D721Med (cell line): ENCODE data around the gene SRBD1.

Experiments used
- DNase-seq: peaks from one replicate; pipeline ENCODE4 v3.0.0; 2011; ENCODE audit warnings: low spot score; ENCODE audit not compliant: insufficient read length
- FAIRE-seq: peaks from 2 replicates; lab custom pipeline; 2011; peaks lifted over from hg19 to GRCh38; lab: Jason Lieb, UNC
- CTCF ChIP-seq: IDR thresholded peaks from 2 replicates; pipeline ENCODE4 v1.5.1; 2012; ENCODE audit warnings: mild to moderate bottlenecking, control low read depth; ENCODE audit not compliant: insufficient read depth; ENCODE audit errors: missing control alignments

The SRBD1 gene

GRCh38 chr2:45344502-45344901, 266.6 kb downstream of the SRBD1 start:
- no peak for TF ChIP-seq CTCF
- no peak for FAIRE-seq

GRCh38 chr2:45344071-45344470, 267.0 kb downstream of the SRBD1 start:
- no peak for TF ChIP-seq CTCF
- FAIRE-seq (no peak), DNase-seq (no peak)

More at GRCh38 chr2:45344502-45344901, 266.6 kb downstream of the SRBD1 start:
- DNase-seq: no peak

- DNase-seq: no peak
- no peak for FAIRE-seq
- no peak for TF ChIP-seq CTCF
These were observed 267.6 kb downstream of the SRBD1 start for GRCh38 chr2:45343251-45344017.

GRCh38 chr2:45340318-45340717, 270.7 kb downstream of the SRBD1 start:
- DNase-seq (no peak), FAIRE-seq (no peak)
- TF ChIP-seq CTCF: no peak

- DNase-seq (no peak), FAIRE-seq (no peak)
- no peak for TF ChIP-seq CTCF
These were observed 271.8 kb downstream of the SRBD1 start for GRCh38 chr2:45339253-45339652.
